Rectal smooth muscle tissue (tissue), 1 donor: Measurements from ENCODE around the gene RABL6.

Experiments
- H3K27ac ChIP-seq: one replicate; pipeline ENCODE4 v1.7.0; 2013; ENCODE audit warnings: low read depth, low read length, inconsistent platforms
- H3K27me3 ChIP-seq: one replicate; pipeline ENCODE4 v1.7.0; 2013; ENCODE audit warnings: low read length; ENCODE audit not compliant: control insufficient read depth, insufficient read depth
- H3K36me3 ChIP-seq: one replicate; pipeline ENCODE4 v1.7.0; 2013; ENCODE audit warnings: low read length; ENCODE audit not compliant: control insufficient read depth, insufficient read depth
- H3K4me1 ChIP-seq: one replicate; pipeline ENCODE4 v1.7.0; 2013; ENCODE audit warnings: low read length; ENCODE audit not compliant: control insufficient read depth, insufficient read depth
- H3K4me3 ChIP-seq: one replicate; pipeline ENCODE4 v1.7.0; 2013; ENCODE audit warnings: low read length
- H3K9ac ChIP-seq: one replicate; pipeline ENCODE4 v1.7.0; 2013; ENCODE audit warnings: low read length

The RABL6 gene

DNA sequence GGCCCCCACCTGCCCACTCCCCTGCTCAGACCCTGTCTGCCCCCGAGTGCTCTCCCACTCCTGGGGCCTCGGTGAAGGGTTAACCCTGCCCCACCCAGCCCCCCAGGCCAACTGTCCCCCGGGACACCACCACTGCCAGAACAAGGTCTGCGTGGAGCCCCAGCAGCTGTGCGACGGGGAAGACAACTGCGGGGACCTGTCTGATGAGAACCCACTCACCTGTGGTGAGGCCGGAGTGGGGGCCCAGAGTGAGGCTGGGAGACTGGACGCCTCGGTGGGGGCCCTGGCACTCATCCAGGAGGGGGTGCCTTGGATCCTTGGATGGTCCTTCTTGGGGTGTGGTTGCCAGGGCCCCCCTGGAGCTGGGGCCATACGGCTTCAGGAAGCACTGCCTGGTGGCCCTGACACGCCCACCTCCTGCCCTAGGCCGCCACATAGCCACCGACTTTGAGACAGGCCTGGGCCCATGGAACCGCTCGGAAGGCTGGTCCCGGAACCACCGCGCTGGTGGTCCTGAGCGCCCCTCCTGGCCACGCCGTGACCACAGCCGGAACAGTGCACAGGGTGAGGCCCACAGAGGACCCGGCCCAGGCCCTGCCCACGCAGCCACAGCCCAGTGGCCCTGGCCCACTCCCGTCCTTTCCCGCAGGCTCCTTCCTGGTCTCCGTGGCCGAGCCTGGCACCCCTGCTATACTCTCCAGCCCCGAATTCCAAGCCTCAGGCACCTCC lies 46.5 kb downstream of the RABL6 start:
- no peak overlapping the region for H3K27ac ChIP-seq
- no peak overlapping the region for H3K4me3 ChIP-seq
- no peaks in the 10 kb centered on the region for H3K27me3 ChIP-seq
- H3K4me1 ChIP-seq: peaks cover 8% of the 10 kb centered on the region
- H3K36me3 ChIP-seq: peaks cover 7% of the 10 kb centered on the region
- no peak overlapping the region for H3K9ac ChIP-seq

DNA sequence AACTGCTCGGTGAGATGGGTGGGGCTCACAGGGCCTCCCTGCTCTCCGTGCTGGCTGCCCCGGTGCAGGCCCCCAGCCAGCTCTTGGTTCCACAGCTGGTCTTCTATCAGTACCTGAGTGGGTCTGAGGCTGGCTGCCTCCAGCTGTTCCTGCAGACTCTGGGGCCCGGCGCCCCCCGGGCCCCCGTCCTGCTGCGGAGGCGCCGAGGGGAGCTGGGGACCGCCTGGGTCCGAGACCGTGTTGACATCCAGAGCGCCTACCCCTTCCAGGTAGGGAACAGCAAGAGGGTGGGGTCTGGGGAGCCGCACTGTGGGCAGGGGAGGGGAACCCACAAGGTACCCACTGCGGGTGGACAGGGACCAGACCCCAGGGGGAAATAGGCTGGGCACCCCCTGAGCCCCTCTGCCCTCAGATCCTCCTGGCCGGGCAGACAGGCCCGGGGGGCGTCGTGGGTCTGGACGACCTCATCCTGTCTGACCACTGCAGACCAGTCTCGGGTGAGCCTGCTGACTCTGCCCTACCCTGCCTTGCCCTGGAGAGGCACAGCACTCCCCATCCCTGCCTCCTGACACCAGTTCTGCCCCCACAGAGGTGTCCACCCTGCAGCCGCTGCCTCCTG lies 47.2 kb downstream of the RABL6 start:
- Histone ChIP-seq H3K27me3 (no peaks in the 10 kb centered on the region), H3K4me1 (peaks cover 9% of the 10 kb centered on the region), H3K27ac (no peak overlapping the region), H3K9ac (no peak overlapping the region), H3K36me3 (peaks cover 7% of the 10 kb centered on the region), H3K4me3 (no peak overlapping the region)

GRCh38 chr9:136855461-136856078 lies 47.8 kb downstream of the RABL6 start:
- peaks cover 4% of the 10 kb centered on the region for H3K4me1 ChIP-seq

DNA sequence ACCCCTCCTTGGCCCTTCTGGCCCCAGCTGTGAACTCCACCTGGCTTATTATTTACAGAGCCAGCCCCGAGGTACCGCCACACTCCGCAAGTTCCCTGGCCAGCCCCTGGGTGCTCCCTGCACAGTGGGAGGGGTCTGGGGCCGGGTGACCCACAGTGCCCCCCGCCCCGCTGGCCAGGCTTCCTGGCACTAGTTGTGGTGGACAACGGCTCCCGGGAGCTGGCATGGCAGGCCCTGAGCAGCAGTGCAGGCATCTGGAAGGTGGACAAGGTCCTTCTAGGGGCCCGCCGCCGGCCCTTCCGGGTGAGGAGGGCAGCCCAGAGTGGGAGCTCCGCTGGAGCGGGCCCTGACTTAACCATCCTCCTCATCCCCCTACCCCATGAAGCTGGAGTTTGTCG lies 48.3 kb downstream of the RABL6 start:
- H3K27ac ChIP-seq: no peak overlapping the region
- no peak overlapping the region for H3K9ac ChIP-seq
- no peak overlapping the region for H3K4me3 ChIP-seq
- H3K27me3 ChIP-seq: no peaks in the 10 kb centered on the region
- peaks cover 3% of the 10 kb centered on the region for H3K36me3 ChIP-seq
- peaks cover 4% of the 10 kb centered on the region for H3K4me1 ChIP-seq

More at GRCh38 chr9:136855461-136856078, 47.8 kb downstream of the RABL6 start:
- H3K36me3 ChIP-seq: peaks cover 7% of the 10 kb centered on the region
- no peak overlapping the region for H3K4me3 ChIP-seq
- H3K27me3 ChIP-seq: no peaks in the 10 kb centered on the region
- no peak overlapping the region for H3K27ac ChIP-seq
- no peak overlapping the region for H3K9ac ChIP-seq

GRCh38 chr9:136856541-136857141 lies 48.9 kb downstream of the RABL6 start:
- Histone ChIP-seq H3K4me1 (peaks cover 4% of the 10 kb centered on the region), H3K9ac (no peak overlapping the region), H3K36me3 (no peaks in the 10 kb centered on the region)

GRCh38 chr9:136857166-136857565 lies 49.4 kb downstream of the RABL6 start:
- H3K27ac ChIP-seq: no peak overlapping the region
- H3K36me3 ChIP-seq: peaks cover 5% of the 10 kb centered on the region
- peaks cover 4% of the 10 kb centered on the region for H3K4me1 ChIP-seq
- no peak overlapping the region for H3K4me3 ChIP-seq
- H3K9ac ChIP-seq: no peak overlapping the region
- H3K27me3 ChIP-seq: no peaks in the 10 kb centered on the region

More at GRCh38 chr9:136856541-136857141, 48.9 kb downstream of the RABL6 start:
- Histone ChIP-seq H3K4me3 (no peak overlapping the region), H3K27ac (no peak overlapping the region), H3K27me3 (no peaks in the 10 kb centered on the region)

DNA sequence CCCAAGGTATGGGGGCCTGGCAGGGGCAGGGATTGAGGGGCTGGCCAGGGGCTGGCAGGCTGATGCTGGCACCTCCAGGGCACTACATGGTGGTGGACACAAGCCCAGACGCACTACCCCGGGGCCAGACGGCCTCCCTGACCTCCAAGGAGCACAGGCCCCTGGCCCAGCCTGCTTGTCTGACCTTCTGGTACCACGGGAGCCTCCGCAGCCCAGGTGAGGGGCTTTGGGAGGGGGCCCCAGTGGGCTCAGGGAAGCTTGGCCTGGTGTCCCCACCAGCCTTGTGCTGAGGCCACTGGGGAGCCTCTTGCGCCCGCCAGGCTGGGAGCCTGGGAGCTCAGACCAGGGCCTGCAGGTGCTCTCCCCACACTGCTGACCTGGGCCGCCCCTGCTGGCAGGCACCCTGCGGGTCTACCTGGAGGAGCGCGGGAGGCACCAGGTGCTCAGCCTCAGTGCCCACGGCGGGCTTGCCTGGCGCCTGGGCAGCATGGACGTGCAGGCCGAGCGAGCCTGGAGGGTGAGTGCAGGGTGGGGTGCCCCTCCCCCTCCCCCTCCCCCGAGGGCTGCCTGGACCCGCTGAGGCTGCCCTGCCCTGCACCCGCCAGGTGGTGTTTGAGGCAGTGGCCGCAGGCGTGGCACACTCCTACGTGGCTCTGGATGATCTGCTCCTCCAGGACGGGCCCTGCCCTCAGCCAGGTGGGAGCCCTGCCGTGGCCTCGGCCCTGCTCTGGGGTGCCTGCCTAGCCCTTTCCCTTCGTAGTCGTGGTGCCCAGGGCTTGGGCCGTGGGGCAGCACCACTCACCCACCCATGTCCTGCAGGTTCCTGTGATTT lies 50.0 kb downstream of the RABL6 start:
- Histone ChIP-seq H3K9ac (no peak overlapping the region), H3K4me3 (no peak overlapping the region), H3K27me3 (no peaks in the 10 kb centered on the region), H3K4me1 (peaks cover 4% of the 10 kb centered on the region), H3K36me3 (peaks cover 11% of the 10 kb centered on the region), H3K27ac (peak overlapping the region; percentile 68)

- no peak overlapping the region for H3K9ac ChIP-seq
- no peaks in the 10 kb centered on the region for H3K27me3 ChIP-seq
- H3K4me1 ChIP-seq: peaks cover 4% of the 10 kb centered on the region
- peaks cover 11% of the 10 kb centered on the region for H3K36me3 ChIP-seq
- no peak overlapping the region for H3K4me3 ChIP-seq
- H3K27ac ChIP-seq: peak overlapping the region; percentile 68
Measured at GRCh38 chr9:136858452-136858843, 50.7 kb downstream of the RABL6 start.

DNA sequence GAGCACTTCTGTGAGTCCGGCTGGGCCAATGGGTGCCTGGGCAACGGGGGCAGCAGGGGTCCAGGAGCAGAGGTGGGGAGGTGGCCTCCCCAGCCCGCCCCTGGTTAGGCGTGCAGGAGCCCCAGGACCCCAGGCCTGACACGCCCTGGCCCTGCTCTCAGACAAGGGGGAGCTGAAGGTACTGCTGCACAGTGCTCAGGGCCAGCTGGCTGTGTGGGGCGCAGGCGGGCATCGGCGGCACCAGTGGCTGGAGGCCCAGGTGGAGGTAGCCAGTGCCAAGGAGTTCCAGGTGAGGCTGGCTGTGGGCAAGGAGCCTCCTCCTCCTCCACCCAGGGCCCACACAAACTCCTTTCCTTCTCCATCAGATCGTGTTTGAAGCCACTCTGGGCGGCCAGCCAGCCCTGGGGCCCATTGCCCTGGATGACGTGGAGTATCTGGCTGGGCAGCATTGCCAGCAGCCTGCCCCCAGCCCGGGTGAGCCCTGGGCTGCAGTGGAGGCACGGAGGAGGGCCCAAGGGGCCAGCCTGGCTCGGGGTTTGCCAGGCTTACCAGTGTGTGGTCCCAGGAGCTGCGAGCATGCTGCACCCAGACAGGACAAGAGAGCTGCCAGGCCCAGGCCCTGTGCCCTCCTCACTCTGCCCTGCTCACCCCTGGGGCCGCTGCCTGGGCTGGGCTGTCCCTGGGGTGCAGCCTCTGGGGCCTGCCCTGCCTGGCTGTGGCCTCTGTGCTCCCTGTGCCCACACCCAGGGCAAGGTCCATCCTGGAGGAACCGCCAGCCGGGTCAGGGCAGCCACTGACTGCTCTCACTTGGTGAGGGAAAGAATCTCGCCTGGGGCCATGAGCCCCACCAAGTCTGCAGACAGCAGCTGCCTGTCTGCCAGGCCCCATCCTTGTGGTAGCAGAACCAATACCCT lies 51.4 kb downstream of the RABL6 start:
- Histone ChIP-seq H3K36me3 (peaks cover 16% of the 10 kb centered on the region), H3K9ac (peak overlapping the region; percentile 21), H3K27ac (peak overlapping the region; percentile 68), H3K27me3 (no peaks in the 10 kb centered on the region), H3K4me3 (no peak overlapping the region), H3K4me1 (peaks cover 4% of the 10 kb centered on the region)

DNA sequence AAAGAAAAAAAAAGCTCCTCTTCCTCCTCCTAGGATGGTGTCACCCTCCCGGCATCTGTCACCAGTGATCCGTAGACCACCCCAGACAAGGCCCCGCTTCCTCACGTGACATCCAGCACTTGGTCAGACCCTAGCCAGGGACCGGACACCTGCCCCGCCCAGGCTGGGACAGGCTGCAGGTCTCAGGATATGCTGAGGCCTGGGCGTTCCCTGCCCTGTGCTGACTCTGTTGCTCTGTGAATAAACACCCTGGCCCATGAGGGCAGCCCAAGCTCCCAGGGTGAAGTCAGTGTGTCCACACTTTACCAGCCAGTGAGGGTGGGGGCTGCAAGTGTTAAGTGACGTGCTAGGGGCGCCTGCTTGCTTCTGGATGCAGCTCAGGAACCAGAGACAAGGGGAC lies 52.8 kb downstream of the RABL6 start:
- Histone ChIP-seq H3K4me1 (peaks cover 10% of the 10 kb centered on the region), H3K27ac (no peak overlapping the region), H3K36me3 (peaks cover 16% of the 10 kb centered on the region), H3K4me3 (no peak overlapping the region), H3K9ac (no peak overlapping the region), H3K27me3 (no peaks in the 10 kb centered on the region)
